GM12891 (cell line): ENCODE data around the gene DIP2C.
A peak's percentile ranks its signal among the peaks of the same experiment; 100 is the strongest.

Experiments
- PAX5 ChIP-seq: IDR thresholded peaks from 2 replicates; pipeline ENCODE4 v1.6.1; 2011; ENCODE audit warnings: low read length, moderate library complexity, mild to moderate bottlenecking; ENCODE audit not compliant: insufficient read depth, severe bottlenecking
- POLR2A ChIP-seq: IDR thresholded peaks from 2 replicates; pipeline ENCODE4 v1.6.1; 2011; ENCODE audit warnings: low read depth, low read length, control low read depth
- POLR2AphosphoS5 ChIP-seq: IDR thresholded peaks from 2 replicates; pipeline ENCODE4 v1.6.1; 2011; ENCODE audit warnings: low read depth, low read length, control low read depth
- POU2F2 ChIP-seq: IDR thresholded peaks from 2 replicates; pipeline ENCODE4 v1.6.1; 2011; ENCODE audit warnings: low read depth, mild to moderate bottlenecking, control low read depth, low read length, moderate library complexity
- SPI1 ChIP-seq: IDR thresholded peaks from 2 replicates; pipeline ENCODE4 v1.6.1; 2011; ENCODE audit warnings: low read depth, low read length, control low read depth
- TAF1 ChIP-seq: IDR thresholded peaks from 2 replicates; pipeline ENCODE4 v1.6.1; 2011; ENCODE audit warnings: low read depth, low read length, control low read depth

DNA sequence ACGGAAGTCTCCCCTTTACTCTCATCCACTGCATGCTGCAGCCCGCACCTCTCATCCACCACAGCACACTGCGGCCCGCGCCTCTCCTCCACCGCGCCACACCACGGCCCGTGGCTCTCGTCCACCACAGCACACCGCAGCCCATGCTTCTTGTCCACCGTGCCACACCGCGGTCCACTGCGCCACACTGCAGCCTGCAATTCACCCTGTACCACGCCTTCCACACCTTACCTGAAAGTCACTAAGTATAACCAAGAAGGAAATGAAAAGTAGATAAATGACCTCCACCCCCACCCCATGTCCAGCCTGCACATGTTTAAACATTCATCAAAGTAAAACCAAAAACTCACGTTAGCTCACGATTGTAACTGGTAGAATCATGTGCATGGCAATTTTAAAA is 176.1 kb downstream of the DIP2C start:
- no peak for TF ChIP-seq POLR2A
- TF ChIP-seq POLR2AphosphoS5: no peak
- no peak for TF ChIP-seq TAF1
- TF ChIP-seq POU2F2: no peak
- TF ChIP-seq SPI1: 0 out of 2 replicates have a peak, but pooled peaks have one; percentile 2
- TF ChIP-seq PAX5: no peak
